ENCODE results near the gene HEG1. TPM values are rescaled to one million over a fixed set of nuclear protein-coding genes. Genes with fewer than 3 reads are reported as not detected.

The HEG1 gene
- total RNA-seq, 1 donor from 2014 or later: 69.6 TPM

DNA sequence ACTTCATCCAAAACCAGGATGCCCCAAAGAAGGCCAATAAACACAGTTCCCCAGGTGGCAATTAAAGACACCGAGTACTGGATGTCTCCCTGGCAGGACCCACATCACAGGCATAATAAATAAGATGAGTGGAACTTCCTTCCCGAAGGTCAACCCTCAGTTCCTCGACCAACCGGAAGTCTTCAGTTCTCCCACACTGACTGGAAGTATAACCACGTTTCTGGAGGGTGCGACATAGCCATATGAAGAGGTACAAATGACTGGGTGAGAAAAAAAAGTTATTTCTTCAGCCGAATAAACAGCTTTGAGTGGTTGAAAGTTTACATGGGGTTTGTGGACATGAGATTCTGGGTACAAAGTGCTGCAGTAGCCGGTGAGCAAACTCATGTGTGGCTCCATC, 86.6 kb downstream of the HEG1 start:
- TF ChIP-seq, protein P1, sequence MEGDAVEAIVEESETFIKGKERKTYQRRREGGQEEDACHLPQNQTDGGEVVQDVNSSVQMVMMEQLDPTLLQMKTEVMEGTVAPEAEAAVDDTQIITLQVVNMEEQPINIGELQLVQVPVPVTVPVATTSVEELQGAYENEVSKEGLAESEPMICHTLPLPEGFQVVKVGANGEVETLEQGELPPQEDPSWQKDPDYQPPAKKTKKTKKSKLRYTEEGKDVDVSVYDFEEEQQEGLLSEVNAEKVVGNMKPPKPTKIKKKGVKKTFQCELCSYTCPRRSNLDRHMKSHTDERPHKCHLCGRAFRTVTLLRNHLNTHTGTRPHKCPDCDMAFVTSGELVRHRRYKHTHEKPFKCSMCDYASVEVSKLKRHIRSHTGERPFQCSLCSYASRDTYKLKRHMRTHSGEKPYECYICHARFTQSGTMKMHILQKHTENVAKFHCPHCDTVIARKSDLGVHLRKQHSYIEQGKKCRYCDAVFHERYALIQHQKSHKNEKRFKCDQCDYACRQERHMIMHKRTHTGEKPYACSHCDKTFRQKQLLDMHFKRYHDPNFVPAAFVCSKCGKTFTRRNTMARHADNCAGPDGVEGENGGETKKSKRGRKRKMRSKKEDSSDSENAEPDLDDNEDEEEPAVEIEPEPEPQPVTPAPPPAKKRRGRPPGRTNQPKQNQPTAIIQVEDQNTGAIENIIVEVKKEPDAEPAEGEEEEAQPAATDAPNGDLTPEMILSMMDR (IDR thresholded peaks at IDR 0.05): no peak
- Mint-ChIP-seq H3K36me3 (ENCODE audit: low read depth) (peaks cover 31% of the 10 kb centered on the region), H3K27me3 (ENCODE audit: low read depth) (no peaks in the 10 kb centered on the region), H3K27ac (ENCODE audit: unreplicated experiment) (no peak overlapping the region), H3K4me1 (ENCODE audit: low read depth) (peaks cover 5% of the 10 kb centered on the region), H3K9me3 (ENCODE audit: low read depth) (no peaks in the 10 kb centered on the region), H3K4me3 (ENCODE audit: unreplicated experiment) (no peak overlapping the region)
- no peak for DNase-seq (ENCODE audit: low spot score)

DNA sequence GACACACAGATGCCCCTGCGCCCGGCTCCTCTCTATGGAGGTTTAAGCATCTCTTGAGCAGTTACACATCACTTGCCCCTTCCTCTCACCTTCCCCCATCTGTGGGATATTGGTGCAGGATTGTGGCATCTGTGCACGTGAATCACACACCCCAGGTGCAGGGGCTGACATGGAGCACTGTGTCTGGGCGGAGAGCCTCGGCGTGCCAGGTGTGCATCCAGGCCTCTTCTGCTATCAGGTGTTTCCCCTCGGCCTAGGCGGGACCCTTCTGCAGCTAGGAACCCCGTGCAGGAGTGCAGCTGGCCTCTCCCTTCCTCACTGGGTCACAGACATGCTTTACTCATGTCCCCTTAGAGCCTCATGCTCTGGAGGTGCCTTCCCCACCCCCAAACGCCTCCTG, 87.8 kb downstream of the HEG1 start:
- H3K4me3 Mint-ChIP-seq (ENCODE audit: unreplicated experiment): no peak overlapping the region
- no peaks in the 10 kb centered on the region for H3K9me3 Mint-ChIP-seq (ENCODE audit: low read depth)
- TF ChIP-seq, protein P1 (IDR thresholded peaks at IDR 0.05): no peak
- H3K36me3 Mint-ChIP-seq (ENCODE audit: low read depth): peaks cover 29% of the 10 kb centered on the region
- no peak for DNase-seq (ENCODE audit: low spot score)
- no peak overlapping the region for H3K27ac Mint-ChIP-seq (ENCODE audit: unreplicated experiment)
- peaks cover 5% of the 10 kb centered on the region for H3K4me1 Mint-ChIP-seq (ENCODE audit: low read depth)
- H3K27me3 Mint-ChIP-seq (ENCODE audit: low read depth): no peaks in the 10 kb centered on the region

DNA sequence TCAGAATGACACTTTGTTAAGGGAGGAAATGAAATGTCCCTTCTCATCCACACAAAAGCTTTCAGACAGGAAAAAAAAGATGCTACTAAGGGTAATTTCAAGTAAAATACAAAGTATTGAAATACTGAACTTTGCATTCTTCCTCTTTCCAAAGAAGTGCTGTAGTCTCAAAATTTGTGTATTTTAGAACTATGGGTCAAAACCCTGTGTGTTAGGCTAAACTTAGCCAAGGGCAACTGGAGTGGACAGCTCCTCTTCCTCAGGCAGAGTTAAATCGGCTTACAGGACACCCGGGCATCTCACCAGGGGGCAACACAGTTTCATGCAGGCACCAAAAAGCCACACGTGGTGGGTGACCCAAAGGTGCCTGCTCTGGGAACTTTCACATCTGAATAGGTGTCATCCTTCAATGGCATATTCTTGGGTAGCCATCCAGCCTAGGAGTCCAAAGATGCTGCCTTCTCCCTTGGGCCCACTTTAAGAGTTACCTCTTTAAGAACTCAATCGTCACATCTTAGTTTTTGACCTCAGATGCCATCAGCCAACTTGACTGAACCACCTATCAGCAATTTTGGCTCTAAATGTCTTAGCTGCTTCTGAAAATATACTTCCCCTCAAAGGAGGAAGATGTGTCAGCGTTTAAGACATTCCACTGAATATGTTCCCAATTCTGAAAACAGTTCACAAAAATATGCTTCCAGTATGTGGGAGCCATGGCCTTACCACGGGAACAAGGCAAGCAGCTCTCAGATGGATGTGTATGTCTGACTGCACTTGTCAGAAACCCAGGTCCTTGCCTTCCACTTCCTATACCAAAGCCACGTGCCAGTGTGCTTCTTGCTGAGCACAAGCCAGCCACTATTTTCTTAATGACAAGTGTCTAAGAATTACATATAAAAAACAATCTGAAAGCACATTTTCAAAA, 89.0 kb downstream of the HEG1 start:
- Mint-ChIP-seq H3K27ac (ENCODE audit: unreplicated experiment) (no peak overlapping the region), H3K27me3 (ENCODE audit: low read depth) (no peaks in the 10 kb centered on the region), H3K36me3 (ENCODE audit: low read depth) (peaks cover 22% of the 10 kb centered on the region), H3K9me3 (ENCODE audit: low read depth) (peaks cover 4% of the 10 kb centered on the region), H3K4me3 (ENCODE audit: unreplicated experiment) (no peak overlapping the region), H3K4me1 (ENCODE audit: low read depth) (peaks cover 5% of the 10 kb centered on the region)
- TF ChIP-seq, protein P1 (IDR thresholded peaks at IDR 0.05): no peak
- no peak for DNase-seq (ENCODE audit: low spot score)

DNA sequence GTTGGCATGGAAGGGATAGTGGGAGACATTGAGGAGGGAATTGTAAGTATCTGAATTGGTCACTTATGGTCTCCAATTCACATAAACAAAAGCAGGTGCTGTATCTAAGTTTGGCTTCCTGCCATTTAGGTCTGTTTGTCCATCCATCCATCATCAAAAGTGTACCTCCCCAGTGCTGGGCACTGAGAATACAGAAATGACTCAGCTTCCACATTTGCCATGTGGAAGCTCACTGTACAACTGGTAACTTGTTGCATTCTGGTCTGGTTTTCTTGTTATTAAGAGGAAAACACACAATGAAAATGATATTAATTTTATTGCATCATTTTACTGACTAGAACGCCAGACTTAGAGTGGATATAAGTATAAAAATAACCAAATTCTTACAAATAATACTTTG, 90.4 kb downstream of the HEG1 start:
- Mint-ChIP-seq H3K36me3 (ENCODE audit: low read depth) (peaks cover 18% of the 10 kb centered on the region), H3K27ac (ENCODE audit: unreplicated experiment) (no peak overlapping the region), H3K4me3 (ENCODE audit: unreplicated experiment) (no peak overlapping the region), H3K9me3 (ENCODE audit: low read depth) (peaks cover 4% of the 10 kb centered on the region), H3K27me3 (ENCODE audit: low read depth) (no peaks in the 10 kb centered on the region), H3K4me1 (ENCODE audit: low read depth) (peaks cover 5% of the 10 kb centered on the region)
- DNase-seq (ENCODE audit: low spot score): no peak
- TF ChIP-seq, protein P1 (IDR thresholded peaks at IDR 0.05): no peak

DNA sequence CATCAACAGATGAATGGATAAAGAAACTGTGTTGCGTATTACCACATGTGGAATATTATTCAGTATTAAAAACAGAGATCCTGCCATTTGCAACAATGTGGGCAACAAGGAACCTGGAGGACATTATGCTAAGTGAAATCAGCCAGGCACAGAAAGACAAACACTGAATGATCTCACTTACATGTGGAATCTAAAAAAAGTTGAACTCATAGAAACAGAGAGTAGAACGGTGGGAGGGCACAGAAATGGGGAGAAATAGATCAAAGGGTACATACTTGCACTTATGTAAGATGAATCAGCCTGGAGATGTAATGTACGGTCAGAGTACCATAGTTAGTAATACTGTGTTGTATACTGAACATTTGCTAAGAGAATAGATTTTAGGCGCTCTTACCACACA, 91.4 kb downstream of the HEG1 start:
- TF ChIP-seq, protein P1 (IDR thresholded peaks at IDR 0.05): no peak
- H3K27me3 Mint-ChIP-seq (ENCODE audit: low read depth): no peaks in the 10 kb centered on the region
- DNase-seq (ENCODE audit: low spot score): no peak
- peaks cover 9% of the 10 kb centered on the region for H3K36me3 Mint-ChIP-seq (ENCODE audit: low read depth)
- H3K4me1 Mint-ChIP-seq (ENCODE audit: low read depth): peaks cover 5% of the 10 kb centered on the region
- H3K27ac Mint-ChIP-seq (ENCODE audit: unreplicated experiment): no peak overlapping the region
- H3K9me3 Mint-ChIP-seq (ENCODE audit: low read depth): peaks cover 4% of the 10 kb centered on the region
- no peak overlapping the region for H3K4me3 Mint-ChIP-seq (ENCODE audit: unreplicated experiment)
